ENCODE data around the gene STAC3.
A peak's percentile ranks its signal among the peaks of the same experiment; 100 is the strongest.

STAC3 gene

DNA sequence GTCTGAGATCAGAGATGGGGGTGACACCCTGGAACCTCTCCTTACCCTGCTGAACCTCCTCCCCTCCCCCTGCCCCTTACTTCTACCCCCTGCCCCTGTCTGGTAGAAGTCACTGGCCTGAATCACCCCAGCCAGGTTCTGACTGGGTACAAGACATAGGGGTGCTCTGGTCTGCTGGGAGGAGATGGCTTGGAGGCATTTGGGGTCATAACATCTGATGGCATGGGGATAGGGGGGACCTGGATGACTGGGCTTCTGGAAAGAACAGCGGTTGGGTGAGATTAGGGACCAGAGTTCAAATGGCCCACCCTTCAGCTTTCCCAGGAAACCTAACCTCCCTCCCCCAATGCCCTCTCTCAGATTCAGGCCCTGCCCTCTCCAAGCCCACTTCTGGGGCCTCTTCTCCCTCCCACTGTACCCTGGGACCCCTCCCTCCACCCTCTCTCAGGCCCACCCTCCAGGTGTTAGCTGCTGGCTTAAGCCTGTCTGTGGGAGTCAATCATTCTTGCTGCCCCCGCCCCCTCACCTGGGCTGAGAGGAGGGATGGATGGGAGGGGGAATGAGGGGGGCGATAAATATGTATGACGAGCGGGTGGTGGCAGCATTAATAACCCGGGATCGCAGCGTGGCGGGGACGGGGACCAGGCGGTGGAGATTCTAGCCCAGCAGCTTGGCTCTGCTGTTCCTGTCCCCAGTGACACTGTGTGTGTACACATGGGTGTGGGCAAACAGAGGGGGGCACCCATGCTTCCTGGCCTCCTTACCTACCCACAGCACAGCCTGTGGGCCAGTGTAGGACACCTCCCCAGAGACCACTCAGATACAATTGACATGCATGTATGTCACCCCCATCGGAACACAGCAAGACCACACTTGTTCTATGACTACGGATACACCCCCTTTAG is 28.4 kb downstream of the STAC3 start:
- DNase-seq (ENCODE audit: low read depth), result no peak

- no peak for DNase-seq (ENCODE audit: low read depth)
These were observed 29.6 kb downstream of the STAC3 start for GRCh38 chr12:57221169-57221917.

- no peak for DNase-seq (ENCODE audit: low read depth)
These were observed 30.2 kb downstream of the STAC3 start for GRCh38 chr12:57220770-57221168.

- DNase-seq (ENCODE audit: low read depth), result no peak
These were observed 30.8 kb downstream of the STAC3 start for GRCh38 chr12:57219993-57220754.

DNA sequence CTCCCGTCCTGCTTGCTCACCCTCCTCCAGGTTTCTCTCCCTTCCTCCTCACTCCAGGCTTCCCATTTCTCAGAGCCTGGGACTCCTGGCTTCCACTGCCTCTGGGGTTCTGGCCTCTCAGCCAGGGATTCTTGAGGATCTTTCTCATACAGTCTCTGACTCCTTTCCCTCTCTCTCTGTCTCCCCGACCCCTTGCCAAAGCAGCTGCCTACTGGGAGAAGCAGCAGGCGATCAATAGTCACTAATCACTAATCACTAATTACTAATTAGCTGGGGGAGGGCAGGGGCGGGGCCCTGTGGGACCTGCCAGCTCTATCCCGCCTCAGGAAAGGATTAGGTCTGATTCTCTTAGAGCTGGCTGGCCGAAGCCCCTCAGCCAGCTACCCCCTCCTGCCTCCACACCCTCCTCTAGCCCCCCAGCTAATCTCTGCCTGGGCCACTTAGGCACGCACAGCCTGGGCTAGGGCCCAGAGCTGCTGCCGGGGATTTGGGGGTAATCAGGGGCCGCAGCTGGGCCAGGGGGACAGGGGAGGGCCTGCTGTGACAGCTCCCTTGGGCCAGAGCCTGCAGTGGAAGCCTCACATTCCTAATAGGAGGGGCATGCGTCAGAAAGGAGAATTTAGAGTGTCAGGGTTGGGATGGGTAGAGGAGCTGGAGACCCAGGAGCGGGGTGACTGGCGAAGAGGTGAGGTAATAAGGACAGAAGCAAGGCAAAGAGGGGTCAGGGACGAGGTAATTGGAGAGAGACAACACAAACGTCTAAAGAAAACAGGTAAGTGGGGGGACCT is 31.6 kb downstream of the STAC3 start:
- no peak for DNase-seq (ENCODE audit: low read depth)

DNA sequence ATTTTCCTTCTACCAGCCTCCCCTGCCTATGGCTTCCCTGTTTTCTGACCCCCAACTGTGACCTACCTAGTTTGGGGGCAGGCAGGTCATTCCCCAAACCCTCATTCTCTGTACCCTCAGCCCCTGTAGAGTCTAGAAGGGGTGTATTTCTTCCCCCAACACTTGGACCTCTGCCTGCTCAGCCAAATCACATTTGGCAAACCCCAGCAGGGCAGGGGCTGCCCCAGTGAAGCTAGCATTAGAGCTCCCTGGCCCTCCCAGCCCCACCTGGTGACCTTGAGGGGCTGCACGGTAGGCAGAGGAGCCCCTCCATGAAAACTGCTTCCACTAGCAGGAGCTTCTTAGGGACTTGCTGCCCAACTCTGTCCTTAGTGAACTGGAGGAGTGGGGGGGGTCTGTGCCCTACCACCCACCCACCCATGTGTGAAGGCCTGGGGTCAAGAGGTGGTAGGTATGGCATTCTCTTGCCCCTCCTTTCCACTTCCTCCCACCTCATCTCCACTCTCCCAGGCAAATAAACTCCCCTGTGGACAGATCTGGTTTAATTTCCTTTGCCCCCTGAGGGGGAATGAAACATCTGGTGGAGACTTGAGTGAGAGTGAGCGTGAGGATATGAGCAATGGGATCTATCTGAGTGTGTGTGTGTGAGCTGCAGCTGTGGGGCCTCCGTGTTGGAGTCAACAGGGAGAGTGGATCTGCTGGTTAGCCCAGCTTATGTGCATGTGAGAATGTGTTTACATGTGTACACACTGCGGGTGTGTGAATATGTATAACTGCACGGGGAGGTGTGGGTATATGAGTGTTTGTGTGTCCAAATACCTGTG is 32.7 kb downstream of the STAC3 start:
- DNase-seq (ENCODE audit: low read depth), result no peak

DNA sequence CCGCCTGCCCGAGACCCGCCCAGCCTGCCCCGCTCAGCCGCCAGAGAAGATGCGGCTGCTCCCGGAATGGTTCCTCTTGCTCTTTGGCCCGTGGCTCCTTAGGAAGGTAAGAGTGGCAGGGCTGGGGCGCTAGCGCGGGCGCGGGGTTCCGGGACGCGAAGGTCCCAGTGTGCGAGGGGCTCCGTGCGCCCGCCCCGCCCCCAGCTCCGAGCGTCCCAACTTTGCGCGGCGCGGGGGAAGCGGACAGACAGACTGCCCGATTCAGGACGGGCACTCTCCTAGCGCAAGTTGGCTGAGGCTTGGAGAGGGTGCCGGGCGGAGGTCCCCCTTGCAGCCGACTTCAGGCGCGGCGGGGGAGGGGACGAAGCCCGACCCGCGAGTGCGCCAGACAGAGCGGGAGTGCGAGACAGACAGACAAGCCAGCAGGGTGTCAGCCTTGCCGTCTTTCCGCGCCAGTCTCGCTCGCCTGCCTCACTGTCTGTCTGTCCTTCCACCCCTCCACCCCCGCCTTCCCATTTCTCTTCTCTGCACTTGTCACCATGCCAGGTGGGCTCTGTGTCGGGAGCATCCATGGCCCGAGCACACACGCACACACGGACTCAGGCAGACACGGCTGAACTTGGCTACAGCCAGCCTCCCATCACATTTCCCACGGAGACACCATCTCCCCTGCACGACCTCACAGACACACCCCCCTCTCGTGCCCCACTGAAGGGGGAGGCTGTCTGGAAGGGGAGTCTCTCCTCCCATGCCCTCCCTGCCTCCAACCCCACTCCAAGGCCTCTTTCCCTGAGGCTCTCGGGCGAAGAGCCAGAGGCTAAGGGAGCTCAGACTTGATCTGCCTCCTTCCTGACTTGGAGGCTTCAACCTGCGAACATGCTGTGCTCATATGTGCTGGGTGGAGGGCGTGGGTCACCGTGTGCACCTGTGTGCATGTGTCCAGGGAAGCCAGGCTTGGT is 33.8 kb downstream of the STAC3 start:
- DNase-seq (ENCODE audit: low read depth), result peak; percentile 21

DNA sequence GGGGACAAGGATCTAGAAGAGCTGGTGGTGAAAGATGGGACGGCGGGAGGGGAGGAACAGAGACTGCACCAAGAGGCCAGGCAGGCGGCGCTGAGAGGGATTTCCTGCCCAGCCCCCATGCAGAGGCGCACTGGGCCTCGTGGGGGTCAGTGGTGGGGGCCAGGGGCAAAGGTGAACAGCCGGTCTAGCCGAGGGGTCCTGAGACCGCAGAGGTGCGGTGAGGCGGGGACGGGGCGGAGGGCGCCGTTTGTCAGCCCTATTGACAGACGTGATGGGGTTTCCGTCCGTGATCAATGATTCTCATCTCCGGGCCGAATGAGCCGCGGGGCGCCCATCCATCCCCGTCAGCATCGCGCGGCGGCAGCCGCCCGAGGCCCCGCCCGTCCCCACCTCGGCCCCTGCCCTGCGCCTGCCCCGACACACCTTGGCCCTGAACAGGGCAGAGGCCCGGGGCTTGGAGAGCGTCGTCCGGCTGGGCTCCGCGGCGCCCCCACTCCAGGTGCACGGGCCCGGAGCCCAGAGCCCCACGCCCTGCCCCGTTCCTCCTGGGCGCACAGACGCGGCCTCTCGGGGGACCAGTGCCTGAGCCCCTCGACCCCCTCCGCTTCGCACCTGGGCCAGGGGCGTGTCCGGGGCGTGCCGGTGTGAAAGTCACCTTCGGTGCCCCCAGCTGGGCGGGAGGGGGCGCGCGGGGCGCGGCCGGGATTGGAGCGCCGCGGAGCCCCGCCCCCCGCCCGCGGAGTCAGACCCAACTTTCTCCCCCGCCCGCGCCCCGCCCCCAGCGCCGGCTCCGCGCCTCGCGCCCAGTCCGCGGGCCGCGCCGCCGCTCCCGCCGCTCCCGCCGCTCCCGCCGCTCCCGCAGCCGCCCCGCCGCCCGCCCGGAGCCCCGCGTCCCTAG is 34.7 kb downstream of the STAC3 start, which contains the start of gene NXPH4:
TSS of gene NXPH4 (plus strand) at position 781 of the 898 bp plus-strand sequence. CDS start 176 bp downstream, outside the sequence.
- DNase-seq (ENCODE audit: low read depth), result peak; percentile 45

- no peak for DNase-seq (ENCODE audit: low read depth)
These were observed 35.3 kb downstream of the STAC3 start for GRCh38 chr12:57215668-57216013.

GRCh38 chr12:57215065-57215464 is 35.9 kb downstream of the STAC3 start:
- no peak for DNase-seq (ENCODE audit: low read depth)

- DNase-seq (ENCODE audit: low read depth), result peak; percentile 39
These were observed 36.6 kb downstream of the STAC3 start for GRCh38 chr12:57214398-57214781.

DNA sequence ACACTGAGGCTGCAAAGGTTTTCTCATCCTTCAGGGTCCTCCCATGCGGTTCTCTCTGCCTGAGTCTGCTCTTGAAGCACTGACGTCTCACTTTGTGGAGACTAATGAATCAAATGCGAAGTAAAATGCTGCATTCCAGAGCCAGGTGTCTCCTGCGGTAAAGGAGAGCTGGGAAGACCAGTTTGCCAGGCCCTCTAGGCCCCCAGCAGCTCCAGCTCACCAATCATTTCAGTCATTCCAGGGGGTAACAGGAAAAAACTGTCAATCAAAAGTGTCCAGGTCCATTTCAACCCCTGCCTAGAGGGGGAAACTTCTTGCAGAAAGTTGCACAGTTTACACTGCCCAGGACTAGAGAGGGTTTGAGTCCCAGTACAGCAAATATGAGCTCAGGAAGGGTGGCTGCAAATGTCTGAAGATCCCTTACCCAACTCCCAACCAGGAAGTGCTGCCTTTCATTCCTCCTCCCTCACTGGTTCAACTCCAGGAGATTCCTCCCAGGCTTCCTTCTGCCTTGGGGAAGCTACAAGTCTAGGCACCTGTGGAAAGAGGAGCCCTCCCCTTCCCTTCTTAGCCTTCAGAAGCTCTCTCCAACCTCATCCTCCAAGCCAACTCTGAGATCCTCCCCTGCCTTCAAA is 37.1 kb downstream of the STAC3 start:
- DNase-seq (ENCODE audit: low read depth), result no peak

DNA sequence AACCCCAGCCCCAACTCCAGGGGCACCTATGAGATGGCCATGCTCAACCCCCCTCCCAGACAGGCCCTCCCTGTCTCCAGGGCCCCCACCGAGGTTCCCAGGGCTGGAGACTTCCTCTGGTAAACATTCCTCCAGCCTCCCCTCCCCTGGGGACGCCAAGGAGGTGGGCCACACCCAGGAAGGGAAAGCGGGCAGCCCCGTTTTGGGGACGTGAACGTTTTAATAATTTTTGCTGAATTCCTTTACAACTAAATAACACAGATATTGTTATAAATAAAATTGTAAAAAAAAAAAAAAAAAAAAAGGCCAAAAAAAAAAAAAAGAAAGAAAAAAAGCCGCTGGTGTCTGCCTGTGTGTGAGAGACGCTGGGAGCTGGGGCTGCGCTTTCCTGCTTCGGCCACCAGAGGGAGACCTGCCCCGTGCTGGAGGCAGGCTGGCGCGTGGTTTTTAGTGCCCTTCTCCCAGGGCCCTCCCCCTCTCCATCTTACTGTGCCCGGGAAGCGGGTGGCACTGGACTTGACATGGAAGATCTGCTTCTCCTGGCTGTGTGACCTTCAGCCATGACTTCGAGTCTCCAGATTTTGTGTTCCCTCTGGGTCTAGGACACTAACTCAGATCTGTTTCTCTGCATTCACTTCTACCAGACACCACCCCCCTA is 37.8 kb downstream of the STAC3 start:
- DNase-seq (ENCODE audit: low read depth), result peak; percentile 65

DNA sequence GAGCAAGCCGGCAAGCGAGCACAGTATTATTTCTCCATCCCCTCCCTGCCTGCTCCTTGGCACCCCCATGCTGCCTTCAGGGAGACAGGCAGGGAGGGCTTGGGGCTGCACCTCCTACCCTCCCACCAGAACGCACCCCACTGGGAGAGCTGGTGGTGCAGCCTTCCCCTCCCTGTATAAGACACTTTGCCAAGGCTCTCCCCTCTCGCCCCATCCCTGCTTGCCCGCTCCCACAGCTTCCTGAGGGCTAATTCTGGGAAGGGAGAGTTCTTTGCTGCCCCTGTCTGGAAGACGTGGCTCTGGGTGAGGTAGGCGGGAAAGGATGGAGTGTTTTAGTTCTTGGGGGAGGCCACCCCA is 38.3 kb downstream of the STAC3 start:
- no peak for DNase-seq (ENCODE audit: low read depth)

DNA sequence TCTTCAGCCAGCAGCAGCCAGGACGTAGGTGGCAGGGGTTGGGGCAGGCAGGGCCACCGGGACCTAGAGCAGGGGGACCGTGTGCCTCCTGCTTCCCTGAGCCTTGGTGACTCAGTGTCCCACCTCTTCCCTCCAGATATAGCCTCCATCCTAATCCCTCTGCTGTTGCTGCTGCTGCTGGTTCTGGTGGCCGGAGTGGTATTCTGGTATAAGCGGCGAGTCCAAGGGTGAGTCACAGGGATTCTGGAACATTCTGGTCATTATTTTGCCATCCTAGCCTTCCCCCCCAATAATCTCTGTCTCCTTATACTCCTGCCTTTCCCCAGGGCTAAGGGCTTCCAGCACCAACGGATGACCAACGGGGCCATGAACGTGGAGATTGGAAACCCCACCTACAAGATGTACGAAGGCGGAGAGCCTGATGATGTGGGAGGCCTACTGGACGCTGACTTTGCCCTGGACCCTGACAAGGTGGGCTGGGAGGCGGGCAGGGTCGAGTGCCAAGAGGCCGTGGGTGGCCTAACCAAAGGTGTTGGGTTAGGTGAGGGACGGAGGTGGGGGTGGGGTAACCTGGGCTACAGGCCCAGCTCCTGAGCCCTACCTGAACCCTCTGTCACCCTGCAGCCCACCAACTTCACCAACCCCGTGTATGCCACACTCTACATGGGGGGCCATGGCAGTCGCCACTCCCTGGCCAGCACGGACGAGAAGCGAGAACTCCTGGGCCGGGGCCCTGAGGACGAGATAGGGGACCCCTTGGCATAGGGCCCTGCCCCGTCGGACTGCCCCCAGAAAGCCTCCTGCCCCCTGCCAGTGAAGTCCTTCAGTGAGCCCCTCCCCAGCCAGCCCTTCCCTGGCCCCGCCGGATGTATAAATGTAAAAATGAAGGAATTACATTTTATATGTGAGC is 38.9 kb downstream of the STAC3 start:
- no peak for DNase-seq (ENCODE audit: low read depth)

DNA sequence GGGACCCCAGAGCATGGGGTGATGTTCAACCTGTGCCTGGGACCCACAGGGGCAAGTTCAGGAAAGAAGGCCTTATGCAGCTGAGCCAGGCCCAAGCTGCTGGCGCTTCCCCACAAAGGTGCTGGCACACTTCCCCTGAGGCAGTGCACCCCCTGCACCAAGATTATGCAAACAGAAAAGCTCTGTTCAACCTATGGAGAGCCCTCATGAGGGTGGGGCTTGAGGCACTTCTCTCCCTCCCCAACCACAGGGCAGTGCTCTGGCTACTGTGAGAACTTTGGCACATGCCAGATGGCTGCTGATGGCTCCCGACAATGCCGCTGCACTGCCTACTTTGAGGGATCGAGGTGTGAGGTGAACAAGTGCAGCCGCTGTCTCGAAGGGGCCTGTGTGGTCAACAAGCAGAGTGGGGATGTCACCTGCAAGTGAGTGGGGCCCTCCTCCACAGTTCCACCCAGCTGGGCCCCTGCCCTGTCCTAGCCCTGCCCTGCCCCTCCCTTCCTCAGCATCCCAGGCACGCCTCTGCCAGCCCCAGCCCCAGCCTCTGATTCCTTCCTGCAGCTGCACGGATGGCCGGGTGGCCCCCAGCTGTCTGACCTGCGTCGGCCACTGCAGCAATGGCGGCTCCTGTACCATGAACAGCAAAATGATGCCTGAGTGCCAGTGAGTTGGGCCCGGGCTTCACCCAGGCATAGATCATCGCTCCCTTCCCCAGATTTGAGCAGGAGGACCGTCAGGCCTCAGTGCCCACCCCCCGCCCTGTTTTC is 39.9 kb downstream of the STAC3 start:
- DNase-seq (ENCODE audit: low read depth), result no peak
